Measurements from ENCODE around the gene SCAMP3. TPM values are rescaled to one million over a fixed set of nuclear protein-coding genes. Genes with fewer than 3 reads are reported as not detected.
"Not testable (repeated sequence)": the region's sequence is repeated elsewhere in the genome, so short reads cannot be mapped to it uniquely, and the experiment has no call there.

Gene SCAMP3
- total RNA-seq, 3 donors from 2014 or later (not counting 1 experiment from before 2014, with no cell fraction given), result 59.7 to 72.1 (median 65.0) TPM

- WGBS (ENCODE audit: insufficient coverage), result 31% methylated on average over 46 of the region's 46 CpGs
- no peak overlapping the region for H3K27ac ChIP-seq (ENCODE audit: low read length)
- DNase-seq, result no peak
Measured at GRCh38 chr1:155294520-155295182, 32.5 kb upstream of the SCAMP3 start.

GRCh38 chr1:155293086-155293749 is 31.1 kb upstream of the SCAMP3 start:
- H3K4me3 Mint-ChIP-seq, result no peak overlapping the region
- intact Hi-C loops (cut with micrococcal nuclease), result no loop called here
- no peaks in the 10 kb centered on the region for H3K36me3 Mint-ChIP-seq
- no peak overlapping the region for H3K27ac Mint-ChIP-seq
- Histone ChIP-seq H3K36me3 (ENCODE audit: control insufficient read depth, insufficient read depth, low read length) (no peaks in the 10 kb centered on the region), H3K27ac (ENCODE audit: low read length) (no peak overlapping the region), H3K27me3 (ENCODE audit: control insufficient read depth, insufficient read depth, low read length) (peaks cover 12% of the 10 kb centered on the region), H3K9me3 (ENCODE audit: control insufficient read depth, insufficient read depth, low read length) (no peaks in the 10 kb centered on the region), H3K4me1 (ENCODE audit: control insufficient read depth, insufficient read depth, low read length) (peaks cover 7% of the 10 kb centered on the region), H3K4me3 (ENCODE audit: low read length) (no peak overlapping the region)
- H3K4me1 Mint-ChIP-seq, result peaks cover 0 to 4% of the 10 kb centered on the region in 2 donors
- TF ChIP-seq, protein P1, sequence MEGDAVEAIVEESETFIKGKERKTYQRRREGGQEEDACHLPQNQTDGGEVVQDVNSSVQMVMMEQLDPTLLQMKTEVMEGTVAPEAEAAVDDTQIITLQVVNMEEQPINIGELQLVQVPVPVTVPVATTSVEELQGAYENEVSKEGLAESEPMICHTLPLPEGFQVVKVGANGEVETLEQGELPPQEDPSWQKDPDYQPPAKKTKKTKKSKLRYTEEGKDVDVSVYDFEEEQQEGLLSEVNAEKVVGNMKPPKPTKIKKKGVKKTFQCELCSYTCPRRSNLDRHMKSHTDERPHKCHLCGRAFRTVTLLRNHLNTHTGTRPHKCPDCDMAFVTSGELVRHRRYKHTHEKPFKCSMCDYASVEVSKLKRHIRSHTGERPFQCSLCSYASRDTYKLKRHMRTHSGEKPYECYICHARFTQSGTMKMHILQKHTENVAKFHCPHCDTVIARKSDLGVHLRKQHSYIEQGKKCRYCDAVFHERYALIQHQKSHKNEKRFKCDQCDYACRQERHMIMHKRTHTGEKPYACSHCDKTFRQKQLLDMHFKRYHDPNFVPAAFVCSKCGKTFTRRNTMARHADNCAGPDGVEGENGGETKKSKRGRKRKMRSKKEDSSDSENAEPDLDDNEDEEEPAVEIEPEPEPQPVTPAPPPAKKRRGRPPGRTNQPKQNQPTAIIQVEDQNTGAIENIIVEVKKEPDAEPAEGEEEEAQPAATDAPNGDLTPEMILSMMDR (IDR thresholded peaks at IDR 0.05), result no peak
- H3K27me3 Mint-ChIP-seq (ENCODE audit: low read depth in 2 of 2), result peaks cover 33 to 41% of the 10 kb centered on the region in 2 donors
- DNase-seq (no peak), ATAC-seq (no peak)
- WGBS (ENCODE audit: insufficient coverage), result 90% methylated on average over 17 of the region's 17 CpGs
- H3K9me3 Mint-ChIP-seq, result no peaks in the 10 kb centered on the region

More at GRCh38 chr1:155294520-155295182, 32.5 kb upstream of the SCAMP3 start:
- Histone ChIP-seq H3K27me3 (ENCODE audit: control insufficient read depth, insufficient read depth, low read length) (peaks cover 12% of the 10 kb centered on the region), H3K9me3 (ENCODE audit: control insufficient read depth, insufficient read depth, low read length) (no peaks in the 10 kb centered on the region), H3K4me3 (ENCODE audit: low read length) (no peak overlapping the region), H3K36me3 (ENCODE audit: control insufficient read depth, insufficient read depth, low read length) (no peaks in the 10 kb centered on the region), H3K4me1 (ENCODE audit: control insufficient read depth, insufficient read depth, low read length) (peaks cover 7% of the 10 kb centered on the region)
- Mint-ChIP-seq H3K9me3 (no peaks in the 10 kb centered on the region), H3K36me3 (no peaks in the 10 kb centered on the region), H3K27me3 (ENCODE audit: low read depth in 2 of 2) (peaks cover 33 to 44% of the 10 kb centered on the region in 2 donors), H3K27ac (no peak overlapping the region), H3K4me1 (peaks cover 0 to 4% of the 10 kb centered on the region in 2 donors), H3K4me3 (no peak overlapping the region)
- intact Hi-C loops (cut with micrococcal nuclease), result no loop called here
- TF ChIP-seq, protein P1 (IDR thresholded peaks at IDR 0.05), result no peak
- peak in 1 of 3 donors; percentile 24 for ATAC-seq

DNA sequence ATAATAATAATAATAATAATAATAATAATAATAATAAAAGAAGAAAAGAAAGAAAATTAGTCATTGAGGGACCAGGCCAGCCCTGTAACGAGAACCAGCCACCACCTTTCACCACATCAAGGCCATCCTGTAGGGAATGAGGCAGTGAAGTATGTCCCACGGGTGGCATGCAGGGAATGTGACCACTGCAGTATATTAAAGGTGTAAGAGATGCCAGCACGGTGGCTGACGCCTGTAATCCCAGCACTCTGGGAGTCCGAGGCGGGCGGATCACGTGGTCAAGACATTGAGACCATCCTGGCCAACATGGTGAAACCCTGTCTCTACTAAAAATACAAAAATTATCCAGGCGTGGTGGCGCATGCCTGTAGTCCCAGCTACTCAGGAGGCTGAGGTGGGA is 28.8 kb upstream of the SCAMP3 start:
- H3K4me3 ChIP-seq (ENCODE audit: low read length); H3K9me3 ChIP-seq (ENCODE audit: control insufficient read depth, insufficient read depth, low read length); H3K4me3 Mint-ChIP-seq; H3K9me3 Mint-ChIP-seq; H3K27me3 ChIP-seq (ENCODE audit: control insufficient read depth, insufficient read depth, low read length); ATAC-seq; intact Hi-C loops (cut with micrococcal nuclease); H3K36me3 ChIP-seq (ENCODE audit: control insufficient read depth, insufficient read depth, low read length); H3K27ac Mint-ChIP-seq; DNase-seq; H3K4me1 ChIP-seq (ENCODE audit: control insufficient read depth, insufficient read depth, low read length); H3K27ac ChIP-seq (ENCODE audit: low read length); H3K36me3 Mint-ChIP-seq; H3K4me1 Mint-ChIP-seq: not testable (repeated sequence)
- H3K27me3 Mint-ChIP-seq (ENCODE audit: low read depth in 2 of 2), result peaks cover 17 to 22% of the 10 kb centered on the region in 2 donors
- WGBS (ENCODE audit: insufficient coverage), result 92% methylated on average over 9 of the region's 10 CpGs

DNA sequence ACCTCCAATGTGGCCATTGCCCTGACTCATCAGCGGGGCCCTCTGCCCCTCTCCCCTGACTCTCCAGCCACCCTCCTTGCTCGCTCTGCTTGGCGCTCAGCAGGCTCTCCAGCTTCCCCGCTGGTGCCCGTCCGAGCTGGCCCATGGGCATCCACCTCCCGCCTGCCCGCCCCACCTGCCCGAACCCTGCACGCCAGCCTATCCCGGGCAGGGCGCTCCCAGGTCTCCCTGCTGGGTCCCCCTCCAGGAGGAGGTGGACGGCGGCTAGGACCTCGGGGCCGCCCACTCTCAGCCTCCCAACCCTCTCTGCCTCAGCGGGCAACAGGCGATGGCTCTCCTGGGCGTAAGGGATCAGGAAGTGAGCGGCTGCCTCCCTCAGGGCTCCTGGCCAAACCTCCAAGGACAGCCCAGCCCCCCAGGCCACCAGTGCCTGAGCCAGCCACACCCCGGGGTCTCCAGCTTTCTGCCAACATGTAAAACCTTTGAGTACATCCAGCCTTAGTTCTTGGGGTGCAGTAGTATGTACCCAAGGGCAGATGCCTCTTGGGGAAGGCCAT is 25.9 kb upstream of the SCAMP3 start:
- Histone ChIP-seq H3K4me1 (ENCODE audit: control insufficient read depth, insufficient read depth, low read length) (no peaks in the 10 kb centered on the region), H3K27me3 (ENCODE audit: control insufficient read depth, insufficient read depth, low read length) (no peaks in the 10 kb centered on the region), H3K9me3 (ENCODE audit: control insufficient read depth, insufficient read depth, low read length) (no peaks in the 10 kb centered on the region), H3K27ac (ENCODE audit: low read length) (no peak overlapping the region), H3K4me3 (ENCODE audit: low read length) (no peak overlapping the region), H3K36me3 (ENCODE audit: control insufficient read depth, insufficient read depth, low read length) (no peaks in the 10 kb centered on the region)
- Mint-ChIP-seq H3K36me3 (no peaks in the 10 kb centered on the region), H3K4me1 (no peaks in the 10 kb centered on the region), H3K27ac (no peak overlapping the region), H3K27me3 (ENCODE audit: low read depth in 2 of 2) (peaks cover 0 to 7% of the 10 kb centered on the region in 2 donors), H3K9me3 (no peaks in the 10 kb centered on the region), H3K4me3 (no peak overlapping the region)
- ATAC-seq (no peak), DNase-seq (no peak)
- intact Hi-C loops (cut with micrococcal nuclease), result no loop called here
- TF ChIP-seq, protein P1 (IDR thresholded peaks at IDR 0.05), result no peak
- WGBS (ENCODE audit: insufficient coverage), result 95% methylated on average over 21 of the region's 21 CpGs
